ENCODE data around the gene FAM136A. TPM values are rescaled to one million over a fixed set of nuclear protein-coding genes. Genes with fewer than 3 reads are reported as not detected.
"Not testable (repeated sequence)": the region's sequence is repeated elsewhere in the genome, so short reads cannot be mapped to it uniquely, and the experiment has no call there.

The FAM136A gene
- total RNA-seq, 2 donors from 2014 or later = 26.2 to 31.1 TPM

GRCh38 chr2:70280242-70280798 lies 21.5 kb downstream of the FAM136A start:
- TF ChIP-seq POLR2A (IDR thresholded peaks at IDR 0.05) (no peak), CTCF (IDR thresholded peaks at IDR 0.05) (no peak), POLR2AphosphoS5 (IDR thresholded peaks at IDR 0.05) (no peak)
- WGBS = 72% methylated on average over 2 of the region's 2 CpGs
- DNase-seq (ENCODE audit: low spot score) = no peak
- H3K4me1 ChIP-seq (replicated peaks) = no peaks in the 10 kb centered on the region
- no peaks in the 10 kb centered on the region for H3K9me3 ChIP-seq
- intact Hi-C loops (cut with DNase I) = no loop called here
- H3K4me3 ChIP-seq = no peak overlapping the region
- peaks cover 0 to 12% of the 10 kb centered on the region in 2 donors for H3K36me3 ChIP-seq
- no peak overlapping the region for H3K27ac ChIP-seq
- no peaks in the 10 kb centered on the region for H3K27me3 ChIP-seq (replicated peaks; ENCODE audit: insufficient read depth)

GRCh38 chr2:70270323-70270722 lies 31.5 kb downstream of the FAM136A start:
- no peak overlapping the region for H3K4me3 ChIP-seq
- H3K27ac ChIP-seq = no peak overlapping the region
- no peaks in the 10 kb centered on the region for H3K9me3 ChIP-seq
- 57% methylated on average over 3 of the region's 3 CpGs for WGBS
- TF ChIP-seq CTCF (IDR thresholded peaks at IDR 0.05) (no peak), POLR2A (IDR thresholded peaks at IDR 0.05) (no peak), POLR2AphosphoS5 (IDR thresholded peaks at IDR 0.05) (no peak)
- no peak for DNase-seq (ENCODE audit: low spot score)
- intact Hi-C loops (cut with DNase I) = no loop called here
- no peaks in the 10 kb centered on the region for H3K36me3 ChIP-seq
- no peaks in the 10 kb centered on the region for H3K27me3 ChIP-seq (replicated peaks; ENCODE audit: insufficient read depth)
- H3K4me1 ChIP-seq (replicated peaks) = no peaks in the 10 kb centered on the region

- H3K36me3 ChIP-seq; H3K4me1 ChIP-seq (replicated peaks); H3K4me3 ChIP-seq; intact Hi-C loops (cut with DNase I); H3K27ac ChIP-seq; H3K27me3 ChIP-seq (replicated peaks; ENCODE audit: insufficient read depth); DNase-seq (ENCODE audit: low spot score); H3K9me3 ChIP-seq: not testable (repeated sequence)
- 92% methylated on average over 18 of the region's 18 CpGs for WGBS
These were observed 32.2 kb downstream of the FAM136A start for GRCh38 chr2:70269422-70270302.

- H3K9me3 ChIP-seq; H3K36me3 ChIP-seq; H3K27me3 ChIP-seq (replicated peaks; ENCODE audit: insufficient read depth); DNase-seq (ENCODE audit: low spot score); H3K4me1 ChIP-seq (replicated peaks); H3K4me3 ChIP-seq; intact Hi-C loops (cut with DNase I); H3K27ac ChIP-seq: not testable (repeated sequence)
- 96% methylated on average over 30 of the region's 30 CpGs for WGBS
These were observed 34.9 kb downstream of the FAM136A start for GRCh38 chr2:70266925-70267324.

- Histone ChIP-seq H3K36me3 (no peaks in the 10 kb centered on the region), H3K4me3 (no peak overlapping the region), H3K4me1 (replicated peaks) (peaks cover 18% of the 10 kb centered on the region), H3K27ac (no peak overlapping the region), H3K9me3 (no peaks in the 10 kb centered on the region), H3K27me3 (replicated peaks; ENCODE audit: insufficient read depth) (no peaks in the 10 kb centered on the region)
- intact Hi-C loops (cut with DNase I) = loop anchor here (5.0 kb wide), 1 partner anchor 36 kb away; no protein-coding TSS in a partner anchor
- TF ChIP-seq CTCF (IDR thresholded peaks at IDR 0.05) (no peak), POLR2A (IDR thresholded peaks at IDR 0.05) (no peak), POLR2AphosphoS5 (IDR thresholded peaks at IDR 0.05) (no peak)
- DNase-seq (ENCODE audit: low spot score) = no peak
- WGBS = 76% methylated on average over 1 of the region's 1 CpG
These were observed 40.4 kb downstream of the FAM136A start for GRCh38 chr2:70261501-70261900.

- intact Hi-C loops (cut with DNase I) = no loop called here
- peaks cover 18% of the 10 kb centered on the region for H3K4me1 ChIP-seq (replicated peaks)
- H3K9me3 ChIP-seq = no peaks in the 10 kb centered on the region
- peak overlapping the region; percentile 88 to 93 for H3K4me3 ChIP-seq
- H3K27me3 ChIP-seq (replicated peaks; ENCODE audit: insufficient read depth) = no peaks in the 10 kb centered on the region
- H3K36me3 ChIP-seq = no peaks in the 10 kb centered on the region
- peak; percentile 38 for DNase-seq (ENCODE audit: low spot score)
- H3K27ac ChIP-seq = peak overlapping the region; percentile 87 to 93
- peak; percentile 3 for TF ChIP-seq POLR2AphosphoS5 (IDR thresholded peaks at IDR 0.05)
- TF ChIP-seq CTCF (IDR thresholded peaks at IDR 0.05) = no peak
- 4% methylated on average over 12 of the region's 12 CpGs for WGBS
These were observed 43.4 kb downstream of the FAM136A start for GRCh38 chr2:70258532-70258875.

All from prostate gland (tissue), 2 donors.